Lung (tissue), 12 donors: ENCODE measurements around the gene DHDH. TPM values are rescaled to one million over a fixed set of nuclear protein-coding genes. Genes with fewer than 3 reads are reported as not detected.

Experiments used
- ATAC-seq: fragments of 200-7000 bp; cut with Tn5 transposase; one replicate; pipeline ENCODE4 v1.9.1; 2020; ENCODE audit warnings: moderate number of reproducible peaks; ENCODE audit not compliant: insufficient read depth, low FRiP score
- DNase-seq, 3 donors: peaks; one replicate each; pipeline ENCODE4 v3.0.0-alpha.2; 2013 to 2017
- H3K27ac ChIP-seq, 2 donors: one replicate each; pipeline ENCODE4 v1.5.1; 2013; ENCODE audit warnings: mild to moderate bottlenecking in 2 of 2, moderate library complexity in 2 of 2, control low read depth in 1 of 2, inconsistent platforms in 1 of 2, low read depth in 1 of 2, low read length in 1 of 2
- H3K27me3 ChIP-seq, 3 donors: one replicate each; pipeline ENCODE4 v1.5.1; 2013; ENCODE audit warnings: low read length in 2 of 3; ENCODE audit not compliant: control insufficient read depth in 3 of 3, insufficient read depth in 3 of 3
- H3K36me3 ChIP-seq, 4 donors: one replicate each; pipeline ENCODE4 v1.5.1; 2013; ENCODE audit warnings: low read length in 4 of 4, mild to moderate bottlenecking in 1 of 4, moderate library complexity in 1 of 4; ENCODE audit not compliant: control insufficient read depth in 4 of 4, insufficient read depth in 4 of 4
- H3K4me1 ChIP-seq, 5 donors: one replicate each; pipeline ENCODE4 v1.5.1; 2013; ENCODE audit warnings: low read length in 5 of 5, mild to moderate bottlenecking in 2 of 5, moderate library complexity in 1 of 5; ENCODE audit not compliant: control insufficient read depth in 5 of 5, insufficient read depth in 5 of 5
- H3K4me3 ChIP-seq: one replicate; pipeline ENCODE4 v1.5.1; 2013; ENCODE audit warnings: mild to moderate bottlenecking, control low read depth, moderate library complexity
- H3K9ac ChIP-seq, 2 donors: one replicate each; pipeline ENCODE4 v1.5.1; 2013; ENCODE audit warnings: low read length in 2 of 2, control low read depth in 1 of 2; ENCODE audit not compliant: insufficient read depth in 1 of 2
- H3K9me3 ChIP-seq, 4 donors: one replicate each; pipeline ENCODE4 v1.5.1; 2013; ENCODE audit warnings: low read length in 3 of 4, mild to moderate bottlenecking in 1 of 4, moderate library complexity in 1 of 4; ENCODE audit not compliant: control insufficient read depth in 4 of 4, insufficient read depth in 3 of 4
- CTCF ChIP-seq: IDR thresholded peaks from 2 replicates; pipeline ENCODE4 v1.5.1; 2012; ENCODE audit warnings: mild to moderate bottlenecking; ENCODE audit errors: control extremely low read depth, extremely low read depth
- WGBS, 2 donors: extraction: QIAGEN DNeasy Blood & Tissue Kit; methylation state at CpG; one replicate each; pipeline ENCODE4 v1.1.7; 2013; 5-methylcytosine and 5-hydroxymethylcytosine counted together
- polyA plus RNA-seq, 2 donors: library from polyadenylated mRNA; stranded (reverse); fragments of 200-250 nt; gene quantifications; one replicate each; pipeline ENCODE4 v1.2.1, GENCODE V29; 2013
- total RNA-seq, 2 donors: library from RNA; depleted of rRNA in 1 of 2; stranded (reverse); fragments of >200 nt in 1 of 2; gene quantifications; one replicate each; pipeline ENCODE4 v1.2.1, GENCODE V29; 2014 to 2021
- donor health status: control.
- donor health status: control.
- donor health status: Bipolar disorder and iron deficiency.
- donor health status: healthy.
- donor health status: DM: yes; HTN: yes; CAD: no.

Gene DHDH
- total and polyA plus RNA-seq, 4 donors = 0.51 to 6.0 (median 1.9) TPM

GRCh38 chr19:48953990-48954594, 20.6 kb downstream of the DHDH start:
- no peaks in the 10 kb centered on the region for H3K9me3 ChIP-seq
- no peaks in the 10 kb centered on the region for H3K27me3 ChIP-seq
- WGBS, 2 donors = 60 to 64% methylated on average over 11 of the region's 11 CpGs
- H3K36me3 ChIP-seq = peaks cover 0 to 4% (median under 1%) of the 10 kb centered on the region in 4 donors
- H3K4me3 ChIP-seq = no peak overlapping the region
- ATAC-seq (no peak), DNase-seq (no peak)
- peak overlapping the region; percentile 66 to 73 for H3K27ac ChIP-seq
- peaks cover 0 to 9% (median 7%) of the 10 kb centered on the region in 5 donors for H3K4me1 ChIP-seq
- no peak overlapping the region for H3K9ac ChIP-seq
- TF ChIP-seq CTCF = no peak

DNA sequence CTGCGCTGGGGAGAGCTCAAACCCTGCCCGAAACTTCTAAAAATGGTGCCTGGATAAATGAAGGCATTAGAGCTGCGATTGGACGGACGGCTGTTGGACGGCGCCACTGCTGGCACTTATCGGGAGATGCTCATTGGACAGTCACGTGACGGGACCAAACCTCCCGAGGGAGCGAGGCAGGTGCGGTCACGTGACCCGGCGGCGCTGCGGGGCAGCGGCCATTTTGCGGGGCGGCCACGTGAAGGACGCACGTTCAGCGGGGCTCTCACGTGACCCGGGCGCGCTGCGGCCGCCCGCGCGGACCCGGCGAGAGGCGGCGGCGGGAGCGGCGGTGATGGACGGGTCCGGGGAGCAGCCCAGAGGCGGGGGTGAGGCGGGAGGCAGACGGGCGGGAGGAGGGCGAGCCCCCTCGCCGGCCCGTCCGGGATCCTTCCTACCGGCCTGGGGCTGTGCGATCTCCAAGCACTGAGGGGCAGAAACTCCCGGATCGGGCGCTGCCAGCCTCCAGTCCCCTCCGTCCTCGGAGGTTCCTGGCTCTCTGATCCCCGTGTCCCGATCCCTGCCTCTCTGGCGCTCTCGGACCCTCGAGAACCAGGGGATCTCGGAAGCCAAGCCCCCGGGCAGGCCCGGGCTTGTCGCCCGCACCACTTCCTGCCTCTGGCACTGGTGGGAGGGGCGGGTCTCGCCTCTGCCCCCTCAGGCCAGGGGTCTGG, 21.3 kb downstream of the DHDH start, which contains the start of gene BAX:
BAX (plus strand) TSS at position 281 of the 713 bp plus-strand sequence; CDS start at position 335, 54 bp downstream.
- DNase-seq = peak; percentile 93 to 96 (median 96)
- ATAC-seq = peak; percentile 90
- TF ChIP-seq CTCF = no peak
- Histone ChIP-seq H3K27me3 (no peaks in the 10 kb centered on the region), H3K27ac (peak within 1 kb of the TSS; percentile 73 to 79), H3K4me3 (peak within 1 kb of the TSS; percentile 86), H3K4me1 (peaks cover 0 to 9% (median 7%) of the 10 kb centered on the region in 5 donors), H3K36me3 (peaks cover 0 to 4% (median under 1%) of the 10 kb centered on the region in 4 donors), H3K9me3 (no peaks in the 10 kb centered on the region), H3K9ac (peak within 1 kb of the TSS; percentile 63 to 67)
- 0 to 1% methylated on average over 67 to 71 of the region's 71 CpGs for WGBS, 2 donors

GRCh38 chr19:48955308-48955958, 21.9 kb downstream of the DHDH start:
- peak overlapping the region; percentile 63 to 67 for H3K9ac ChIP-seq
- peaks cover 0 to 4% (median under 1%) of the 10 kb centered on the region in 4 donors for H3K36me3 ChIP-seq
- peaks cover 0 to 9% (median 6%) of the 10 kb centered on the region in 5 donors for H3K4me1 ChIP-seq
- peak overlapping the region; percentile 86 for H3K4me3 ChIP-seq
- H3K27me3 ChIP-seq = no peaks in the 10 kb centered on the region
- no peak for TF ChIP-seq CTCF
- DNase-seq (no peak), ATAC-seq (no peak)
- peak overlapping the region; percentile 72 to 79 for H3K27ac ChIP-seq
- WGBS, 2 donors = 59 to 68% methylated on average over 16 of the region's 16 CpGs
- H3K9me3 ChIP-seq = no peaks in the 10 kb centered on the region
